Measurements from ENCODE around the gene SETX.

SETX gene

GRCh38 chr9:132395560-132395959, 40.8 kb upstream of the SETX start:
- no peaks in the 10 kb centered on the region for H3K4me1 ChIP-seq (ENCODE audit: low read length)
- H2AFZ ChIP-seq (ENCODE audit: low read depth, low read length) = no peak overlapping the region
- no peak overlapping the region for H3K27ac ChIP-seq (ENCODE audit: low read length)
- no peaks in the 10 kb centered on the region for H3K79me2 ChIP-seq (ENCODE audit: low read length)
- peaks cover 42% of the 10 kb centered on the region for H3K36me3 ChIP-seq (replicated peaks; ENCODE audit: low read depth, low read length)
- H3K4me3 ChIP-seq (ENCODE audit: low read length) = no peak overlapping the region
- no peak for TF ChIP-seq EZH2phosphoT487 (IDR thresholded peaks at IDR 0.05; ENCODE audit: low read depth)
- no peak for TF ChIP-seq CTCF (IDR thresholded peaks at IDR 0.05; ENCODE audit: low read depth, low read length)
- H4K20me1 ChIP-seq (ENCODE audit: insufficient read depth, low read length) = no peaks in the 10 kb centered on the region
- H3K27me3 ChIP-seq (ENCODE audit: low read depth, low read length) = no peaks in the 10 kb centered on the region
- H3K4me2 ChIP-seq (ENCODE audit: low read length) = no peak overlapping the region
- no peak overlapping the region for H3K9ac ChIP-seq (ENCODE audit: low read length)
- no peaks in the 10 kb centered on the region for H3K9me3 ChIP-seq (ENCODE audit: insufficient read depth, low read length)

GRCh38 chr9:132391449-132391848, 36.7 kb upstream of the SETX start:
- H3K27me3 ChIP-seq (ENCODE audit: low read depth, low read length) = no peaks in the 10 kb centered on the region
- no peaks in the 10 kb centered on the region for H3K9me3 ChIP-seq (ENCODE audit: insufficient read depth, low read length)
- TF ChIP-seq EZH2phosphoT487 (IDR thresholded peaks at IDR 0.05; ENCODE audit: low read depth) (no peak), CTCF (IDR thresholded peaks at IDR 0.05; ENCODE audit: low read depth, low read length) (no peak)
- H3K79me2 ChIP-seq (ENCODE audit: low read length) = no peaks in the 10 kb centered on the region
- no peaks in the 10 kb centered on the region for H3K4me1 ChIP-seq (ENCODE audit: low read length)
- H3K9ac ChIP-seq (ENCODE audit: low read length) = no peak overlapping the region
- peaks cover 44% of the 10 kb centered on the region for H3K36me3 ChIP-seq (replicated peaks; ENCODE audit: low read depth, low read length)
- no peak overlapping the region for H3K4me2 ChIP-seq (ENCODE audit: low read length)
- H4K20me1 ChIP-seq (ENCODE audit: insufficient read depth, low read length) = no peaks in the 10 kb centered on the region
- no peak overlapping the region for H3K4me3 ChIP-seq (ENCODE audit: low read length)
- no peak overlapping the region for H2AFZ ChIP-seq (ENCODE audit: low read depth, low read length)
- no peak overlapping the region for H3K27ac ChIP-seq (ENCODE audit: low read length)

GRCh38 chr9:132390966-132391365, 36.2 kb upstream of the SETX start:
- no peak overlapping the region for H3K4me2 ChIP-seq (ENCODE audit: low read length)
- H2AFZ ChIP-seq (ENCODE audit: low read depth, low read length) = no peak overlapping the region
- TF ChIP-seq EZH2phosphoT487 (IDR thresholded peaks at IDR 0.05; ENCODE audit: low read depth) (no peak), CTCF (IDR thresholded peaks at IDR 0.05; ENCODE audit: low read depth, low read length) (no peak)
- H3K27ac ChIP-seq (ENCODE audit: low read length) = no peak overlapping the region
- no peak overlapping the region for H3K9ac ChIP-seq (ENCODE audit: low read length)
- no peaks in the 10 kb centered on the region for H3K4me1 ChIP-seq (ENCODE audit: low read length)
- no peaks in the 10 kb centered on the region for H3K79me2 ChIP-seq (ENCODE audit: low read length)
- H3K27me3 ChIP-seq (ENCODE audit: low read depth, low read length) = no peaks in the 10 kb centered on the region
- H3K36me3 ChIP-seq (replicated peaks; ENCODE audit: low read depth, low read length) = peaks cover 47% of the 10 kb centered on the region
- H3K4me3 ChIP-seq (ENCODE audit: low read length) = no peak overlapping the region
- H4K20me1 ChIP-seq (ENCODE audit: insufficient read depth, low read length) = no peaks in the 10 kb centered on the region
- H3K9me3 ChIP-seq (ENCODE audit: insufficient read depth, low read length) = no peaks in the 10 kb centered on the region

- H3K27ac ChIP-seq (ENCODE audit: low read length) = no peak overlapping the region
These were observed 32.3 kb upstream of the SETX start for GRCh38 chr9:132387133-132387532.

More at GRCh38 chr9:132387133-132387532, 32.3 kb upstream of the SETX start:
- no peak overlapping the region for H3K4me3 ChIP-seq (ENCODE audit: low read length)
- peaks cover 24% of the 10 kb centered on the region for H3K4me1 ChIP-seq (ENCODE audit: low read length)
- no peak overlapping the region for H2AFZ ChIP-seq (ENCODE audit: low read depth, low read length)
- H3K27me3 ChIP-seq (ENCODE audit: low read depth, low read length) = no peaks in the 10 kb centered on the region
- H3K9me3 ChIP-seq (ENCODE audit: insufficient read depth, low read length) = no peaks in the 10 kb centered on the region
- TF ChIP-seq CTCF (IDR thresholded peaks at IDR 0.05; ENCODE audit: low read depth, low read length) (no peak), EZH2phosphoT487 (IDR thresholded peaks at IDR 0.05; ENCODE audit: low read depth) (no peak)
- H3K4me2 ChIP-seq (ENCODE audit: low read length) = no peak overlapping the region
- no peak overlapping the region for H3K9ac ChIP-seq (ENCODE audit: low read length)
- H3K36me3 ChIP-seq (replicated peaks; ENCODE audit: low read depth, low read length) = peaks cover 53% of the 10 kb centered on the region
- no peaks in the 10 kb centered on the region for H3K79me2 ChIP-seq (ENCODE audit: low read length)
- no peaks in the 10 kb centered on the region for H4K20me1 ChIP-seq (ENCODE audit: insufficient read depth, low read length)

Measured in OCI-LY3 (cell line).